NCI-H226 (cell line): ENCODE data around the gene TAS1R2.
"Not testable (repeated sequence)": the region's sequence is repeated elsewhere in the genome, so short reads cannot be mapped to it uniquely, and the experiment has no call there.

Source experiments
- DNase-seq: peaks from one replicate; pipeline ENCODE4 v3.0.0-alpha.2; 2015

The TAS1R2 gene

GRCh38 chr1:18868354-18868753 is 8.9 kb upstream of the TAS1R2 start:
- DNase-seq: no peak

- DNase-seq: no peak
Observed at GRCh38 chr1:18866846-18867245, 7.4 kb upstream of the TAS1R2 start.

- no peak for DNase-seq
Observed at GRCh38 chr1:18866314-18866713, 6.9 kb upstream of the TAS1R2 start.

- no peak for DNase-seq
Observed at GRCh38 chr1:18865176-18865575, 5.7 kb upstream of the TAS1R2 start.

GRCh38 chr1:18861590-18861989 is 2.1 kb upstream of the TAS1R2 start:
- DNase-seq: no peak

GRCh38 chr1:18861082-18861481 is 1.6 kb upstream of the TAS1R2 start:
- DNase-seq: no peak

GRCh38 chr1:18858070-18858688 is 1.3 kb downstream of the TAS1R2 start:
- DNase-seq: no peak

- DNase-seq: no peak
Observed at GRCh38 chr1:18856435-18856834, 3.0 kb downstream of the TAS1R2 start.

GRCh38 chr1:18855573-18855972 is 3.9 kb downstream of the TAS1R2 start:
- DNase-seq: no peak

GRCh38 chr1:18854331-18855025 is 5.0 kb downstream of the TAS1R2 start:
- no peak for DNase-seq

- DNase-seq: no peak
Observed at GRCh38 chr1:18852501-18852900, 7.0 kb downstream of the TAS1R2 start.

- DNase-seq: no peak
Observed at GRCh38 chr1:18849261-18849711, 10.2 kb downstream of the TAS1R2 start.

GRCh38 chr1:18847723-18848122 is 11.7 kb downstream of the TAS1R2 start:
- not testable (repeated sequence) for DNase-seq

GRCh38 chr1:18840145-18840544 is 19.3 kb downstream of the TAS1R2 start:
- no peak for DNase-seq

- no peak for DNase-seq
Observed at GRCh38 chr1:18836654-18837053, 22.8 kb downstream of the TAS1R2 start.

GRCh38 chr1:18832319-18832718 is 27.1 kb downstream of the TAS1R2 start:
- DNase-seq: not testable (repeated sequence)

- no peak for DNase-seq
Observed at GRCh38 chr1:18831656-18832055, 27.8 kb downstream of the TAS1R2 start.

GRCh38 chr1:18830596-18830995 is 28.9 kb downstream of the TAS1R2 start:
- no peak for DNase-seq

GRCh38 chr1:18829671-18830070 is 29.8 kb downstream of the TAS1R2 start:
- no peak for DNase-seq

- no peak for DNase-seq
Observed at GRCh38 chr1:18828224-18828623, 31.2 kb downstream of the TAS1R2 start.

GRCh38 chr1:18823438-18823837 is 36.0 kb downstream of the TAS1R2 start:
- DNase-seq: no peak

GRCh38 chr1:18820791-18821641 is 38.4 kb downstream of the TAS1R2 start:
- DNase-seq: peak; percentile 50

GRCh38 chr1:18819986-18820790 is 39.3 kb downstream of the TAS1R2 start:
- DNase-seq: peak; percentile 41
